Measurements from ENCODE around the gene KRT84. TPM values are rescaled to one million over a fixed set of nuclear protein-coding genes. Genes with fewer than 3 reads are reported as not detected.

Gene KRT84
- total RNA-seq, 3 donors from 2014 or later, result not detected

DNA sequence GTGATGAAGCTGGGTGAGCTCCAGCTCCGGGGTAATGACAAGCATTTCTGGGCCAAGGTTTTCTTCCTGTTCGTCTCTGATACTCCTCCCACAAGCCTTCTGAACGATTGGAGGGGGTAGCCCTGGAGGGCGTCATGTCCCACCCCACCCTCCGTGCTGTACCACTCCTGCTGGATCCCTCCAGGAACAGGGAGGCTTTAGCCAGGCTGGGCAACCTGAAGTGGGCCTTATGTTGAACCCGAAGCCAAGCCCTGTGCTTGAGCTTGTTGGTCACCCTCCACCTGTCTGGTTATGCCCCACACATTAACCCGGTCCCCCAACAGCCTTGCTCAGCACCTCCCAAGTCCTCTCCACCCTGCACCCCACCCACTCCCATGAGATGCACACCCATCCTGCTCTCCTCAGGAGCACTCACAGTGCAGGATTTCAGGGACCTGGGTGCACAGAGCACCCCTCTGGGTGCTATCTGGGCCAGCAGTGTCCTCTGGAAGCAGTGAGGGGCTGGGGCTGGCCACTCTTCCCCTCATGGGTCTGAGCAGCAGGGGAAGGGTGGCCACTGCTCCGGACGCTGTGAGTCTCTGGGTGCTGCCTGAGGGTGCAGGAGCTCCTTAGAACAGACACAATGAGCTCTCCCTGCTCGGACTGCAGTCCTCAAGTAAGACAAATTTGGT lies 57.5 kb downstream of the KRT84 start:
- Histone ChIP-seq H3K27ac (peak overlapping the region; percentile 1 to 75), H3K4me1 (no peaks in the 10 kb centered on the region), H3K27me3 (no peaks in the 10 kb centered on the region), H3K9me3 (no peaks in the 10 kb centered on the region), H3K4me3 (no peak overlapping the region), H3K36me3 (no peaks in the 10 kb centered on the region)
- TF ChIP-seq, protein P1, sequence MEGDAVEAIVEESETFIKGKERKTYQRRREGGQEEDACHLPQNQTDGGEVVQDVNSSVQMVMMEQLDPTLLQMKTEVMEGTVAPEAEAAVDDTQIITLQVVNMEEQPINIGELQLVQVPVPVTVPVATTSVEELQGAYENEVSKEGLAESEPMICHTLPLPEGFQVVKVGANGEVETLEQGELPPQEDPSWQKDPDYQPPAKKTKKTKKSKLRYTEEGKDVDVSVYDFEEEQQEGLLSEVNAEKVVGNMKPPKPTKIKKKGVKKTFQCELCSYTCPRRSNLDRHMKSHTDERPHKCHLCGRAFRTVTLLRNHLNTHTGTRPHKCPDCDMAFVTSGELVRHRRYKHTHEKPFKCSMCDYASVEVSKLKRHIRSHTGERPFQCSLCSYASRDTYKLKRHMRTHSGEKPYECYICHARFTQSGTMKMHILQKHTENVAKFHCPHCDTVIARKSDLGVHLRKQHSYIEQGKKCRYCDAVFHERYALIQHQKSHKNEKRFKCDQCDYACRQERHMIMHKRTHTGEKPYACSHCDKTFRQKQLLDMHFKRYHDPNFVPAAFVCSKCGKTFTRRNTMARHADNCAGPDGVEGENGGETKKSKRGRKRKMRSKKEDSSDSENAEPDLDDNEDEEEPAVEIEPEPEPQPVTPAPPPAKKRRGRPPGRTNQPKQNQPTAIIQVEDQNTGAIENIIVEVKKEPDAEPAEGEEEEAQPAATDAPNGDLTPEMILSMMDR (IDR thresholded peaks at IDR 0.05), result no peak
- TF ChIP-seq POLR2A (IDR thresholded peaks at IDR 0.05) (no peak), POLR2AphosphoS5 (IDR thresholded peaks at IDR 0.05) (no peak)
- no peak for DNase-seq (ENCODE audit: low spot score in 2 of 2)
- intact Hi-C loops (cut with DNase I; ENCODE audit: low total_unique reads), result loop anchor here (5.0 kb wide), 1 partner anchor 171 kb away; no protein-coding TSS in a partner anchor

Other genes with a start within 250 kb of the KRT84 start
- 1 to 10 TPM in 2 of 3 donors, not detected in 1; 2.9 to 9.8 TPM for gene KRT80, start 193.6 kb downstream of the KRT84 start, total RNA-seq
- gene KRT7, start 152.4 kb downstream of the KRT84 start, total RNA-seq, result 1,000 to 10,000 TPM in 1 of 3 donors, 100 to 1,000 TPM in 1, 1 to 10 TPM in 1; 4.2 to 1,051 (median 358) TPM
- gene KRT86, start 111.0 kb downstream of the KRT84 start, total RNA-seq, result 1 to 10 TPM in 1 of 3 donors, under 1 TPM in 1, not detected in 1; 0.66 to 2.2 TPM
- gene KRT81, start 94.1 kb downstream of the KRT84 start, total RNA-seq, result 10 to 100 TPM in 1 of 3 donors, 1 to 10 TPM in 1, not detected in 1; 3.6 to 29.9 TPM
- under 1 TPM in 2 of 3 donors, not detected in 1; 0.33 to 0.59 TPM for gene KRT83, start 64.3 kb downstream of the KRT84 start, total RNA-seq
- gene KRT85, start 18.2 kb downstream of the KRT84 start, total RNA-seq, result not detected
- gene KRT82, start 20.7 kb upstream of the KRT84 start, total RNA-seq, result not detected
- not detected for gene KRT75, start 48.7 kb upstream of the KRT84 start, total RNA-seq
- gene KRT6B, start 66.5 kb upstream of the KRT84 start, total RNA-seq, result 10 to 100 TPM in 2 of 3 donors, not detected in 1; 42.0 to 69.2 TPM
- not detected for gene KRT6C, start 88.2 kb upstream of the KRT84 start, total RNA-seq
- gene KRT6A, start 107.6 kb upstream of the KRT84 start, total RNA-seq, result 1 to 10 TPM in 1 of 3 donors, under 1 TPM in 1, not detected in 1; 0.33 to 3.1 TPM
- gene KRT5, start 134.7 kb upstream of the KRT84 start, total RNA-seq, result 100 to 1,000 TPM in 2 of 3 donors, 1 to 10 TPM in 1; 4.3 to 464 (median 413) TPM
- gene KRT71, start 167.5 kb upstream of the KRT84 start, total RNA-seq, result under 1 TPM in 1 of 3 donors, not detected in 2; 0.16 TPM
- not detected for gene KRT74, start 188.2 kb upstream of the KRT84 start, total RNA-seq
- not detected for gene KRT72, start 215.8 kb upstream of the KRT84 start, total RNA-seq
- not detected for gene KRT73, start 232.9 kb upstream of the KRT84 start, total RNA-seq

Measured in breast epithelium (tissue), 4 donors.